HUES64 (cell line): ENCODE measurements around the gene COQ9.
A peak's percentile ranks its signal among the peaks of the same experiment; 100 is the strongest.

ENCODE experiments used
- H3K27ac ChIP-seq: 2 replicates; pipeline ENCODE4 v1.7.0; 2013; ENCODE audit warnings: low read depth, low read length, inconsistent platforms
- H3K27me3 ChIP-seq: 2 replicates; pipeline ENCODE4 v1.6.1; 2013; ENCODE audit warnings: mild to moderate bottlenecking, low read length; ENCODE audit not compliant: insufficient read depth
- H3K36me3 ChIP-seq: 2 replicates; pipeline ENCODE4 v1.6.1; 2013; ENCODE audit warnings: mild to moderate bottlenecking, low read length; ENCODE audit not compliant: insufficient read depth
- H3K4me1 ChIP-seq: 2 replicates; pipeline ENCODE4 v1.6.1; 2013; ENCODE audit warnings: mild to moderate bottlenecking, low read length, moderate library complexity; ENCODE audit not compliant: insufficient read depth
- H3K4me3 ChIP-seq: 2 replicates; pipeline ENCODE4 v1.5.1; 2013; ENCODE audit warnings: mild to moderate bottlenecking, low read length, moderate library complexity
- H3K9ac ChIP-seq: 2 replicates; pipeline ENCODE4 v1.6.1; 2013; ENCODE audit warnings: mild to moderate bottlenecking, low read depth, low read length
- H3K9me3 ChIP-seq: 2 replicates; pipeline ENCODE4 v1.6.1; 2013; ENCODE audit warnings: low read depth, low read length; ENCODE audit not compliant: insufficient read depth
- WGBS: fragments of 150-250, 120-280 bp; methylation state at CpG from one replicate; pipeline ENCODE4 v1.1.7; 2013; ENCODE audit warnings: missing lambda C conversion rate; 5-methylcytosine and 5-hydroxymethylcytosine counted together

COQ9 gene

GRCh38 chr16:57411362-57411976 lies 35.8 kb upstream of the COQ9 start:
- WGBS: 89% methylated on average over 12 of the region's 12 CpGs
- no peaks in the 10 kb centered on the region for H3K9me3 ChIP-seq
- H3K4me3 ChIP-seq: no peak overlapping the region
- no peak overlapping the region for H3K9ac ChIP-seq
- no peaks in the 10 kb centered on the region for H3K27me3 ChIP-seq
- no peak overlapping the region for H3K27ac ChIP-seq
- H3K36me3 ChIP-seq: no peaks in the 10 kb centered on the region
- H3K4me1 ChIP-seq: 0 out of 2 replicates have a peak, but pooled peaks cover under 1% of the 10 kb centered on the region

- H3K9ac ChIP-seq: no peak overlapping the region
- WGBS: 93% methylated on average over 9 of the region's 9 CpGs
- H3K4me3 ChIP-seq: no peak overlapping the region
- H3K27me3 ChIP-seq: no peaks in the 10 kb centered on the region
- H3K36me3 ChIP-seq: no peaks in the 10 kb centered on the region
- no peak overlapping the region for H3K27ac ChIP-seq
- peaks cover 3% of the 10 kb centered on the region; the same call in 1 of the 2 replicates for H3K4me1 ChIP-seq
- H3K9me3 ChIP-seq: no peaks in the 10 kb centered on the region
These were observed 34.7 kb upstream of the COQ9 start for GRCh38 chr16:57412584-57412983.

- Histone ChIP-seq H3K27me3 (no peaks in the 10 kb centered on the region), H3K9ac (no peak overlapping the region), H3K4me1 (peaks cover 3% of the 10 kb centered on the region; the same call in 1 of the 2 replicates), H3K9me3 (no peaks in the 10 kb centered on the region), H3K36me3 (no peaks in the 10 kb centered on the region), H3K4me3 (no peak overlapping the region), H3K27ac (no peak overlapping the region)
- WGBS: 97% methylated on average over 5 of the region's 5 CpGs
These were observed 34.0 kb upstream of the COQ9 start for GRCh38 chr16:57413301-57413730.

- H3K36me3 ChIP-seq: no peaks in the 10 kb centered on the region
- no peak overlapping the region for H3K27ac ChIP-seq
- H3K4me1 ChIP-seq: peaks cover 3% of the 10 kb centered on the region; the same call in 1 of the 2 replicates
- no peaks in the 10 kb centered on the region for H3K9me3 ChIP-seq
- H3K27me3 ChIP-seq: no peaks in the 10 kb centered on the region
- no peak overlapping the region for H3K9ac ChIP-seq
- WGBS: 88% methylated on average over 7 of the region's 7 CpGs
- no peak overlapping the region for H3K4me3 ChIP-seq
These were observed 33.5 kb upstream of the COQ9 start for GRCh38 chr16:57413733-57414132.

GRCh38 chr16:57416084-57416483 lies 31.2 kb upstream of the COQ9 start:
- H3K4me1 ChIP-seq: peaks cover 3% of the 10 kb centered on the region; the same call in 1 of the 2 replicates
- WGBS: 90% methylated on average over 16 of the region's 16 CpGs
- peak overlapping the region; percentile 43; the same call in 1 of the 2 replicates for H3K4me3 ChIP-seq
- H3K27me3 ChIP-seq: no peaks in the 10 kb centered on the region
- H3K9ac ChIP-seq: peak overlapping the region; percentile 69
- no peaks in the 10 kb centered on the region for H3K9me3 ChIP-seq
- H3K27ac ChIP-seq: no peak overlapping the region
- H3K36me3 ChIP-seq: no peaks in the 10 kb centered on the region

GRCh38 chr16:57419506-57419905 lies 27.8 kb upstream of the COQ9 start:
- H3K27ac ChIP-seq: no peak overlapping the region
- peaks cover 3% of the 10 kb centered on the region; the same call in 1 of the 2 replicates for H3K4me1 ChIP-seq

GRCh38 chr16:57422026-57422944 lies 25.0 kb upstream of the COQ9 start:
- H3K36me3 ChIP-seq: peaks cover 8% of the 10 kb centered on the region; the same call in 1 of the 2 replicates
- WGBS: 72% methylated on average over 9 of the region's 10 CpGs
- no peak overlapping the region for H3K27ac ChIP-seq
- no peaks in the 10 kb centered on the region; the same call in 1 of the 2 replicates for H3K4me1 ChIP-seq
- no peak overlapping the region for H3K4me3 ChIP-seq
- H3K9ac ChIP-seq: no peak overlapping the region
- no peaks in the 10 kb centered on the region for H3K9me3 ChIP-seq
- no peaks in the 10 kb centered on the region for H3K27me3 ChIP-seq

More at GRCh38 chr16:57419506-57419905, 27.8 kb upstream of the COQ9 start:
- Histone ChIP-seq H3K4me3 (no peak overlapping the region), H3K36me3 (no peaks in the 10 kb centered on the region), H3K27me3 (no peaks in the 10 kb centered on the region), H3K9ac (no peak overlapping the region), H3K9me3 (no peaks in the 10 kb centered on the region)
- 83% methylated on average over 5 of the region's 6 CpGs for WGBS

- H3K9me3 ChIP-seq: no peaks in the 10 kb centered on the region
- H3K27ac ChIP-seq: no peak overlapping the region
- no peaks in the 10 kb centered on the region for H3K27me3 ChIP-seq
- no peak overlapping the region for H3K4me3 ChIP-seq
- peaks cover 16% of the 10 kb centered on the region for H3K36me3 ChIP-seq
- WGBS: 76% methylated on average over 2 of the region's 2 CpGs
- H3K9ac ChIP-seq: no peak overlapping the region
- no peaks in the 10 kb centered on the region for H3K4me1 ChIP-seq
These were observed 24.1 kb upstream of the COQ9 start for GRCh38 chr16:57423152-57423551.

- Histone ChIP-seq H3K4me3 (no peak overlapping the region), H3K4me1 (no peaks in the 10 kb centered on the region), H3K9ac (no peak overlapping the region), H3K9me3 (no peaks in the 10 kb centered on the region), H3K27ac (no peak overlapping the region), H3K27me3 (no peaks in the 10 kb centered on the region), H3K36me3 (peaks cover 28% of the 10 kb centered on the region)
- WGBS: 88% methylated on average over 3 of the region's 3 CpGs
These were observed 22.7 kb upstream of the COQ9 start for GRCh38 chr16:57424583-57424982.

GRCh38 chr16:57426356-57426755 lies 20.9 kb upstream of the COQ9 start:
- Histone ChIP-seq H3K4me1 (no peaks in the 10 kb centered on the region), H3K27ac (no peak overlapping the region), H3K27me3 (no peaks in the 10 kb centered on the region), H3K4me3 (no peak overlapping the region), H3K9me3 (no peaks in the 10 kb centered on the region), H3K36me3 (peaks cover 45% of the 10 kb centered on the region), H3K9ac (no peak overlapping the region)
- 95% methylated on average over 7 of the region's 7 CpGs for WGBS

- H3K4me3 ChIP-seq: no peak overlapping the region
- 93% methylated on average over 8 of the region's 8 CpGs for WGBS
- H3K9ac ChIP-seq: no peak overlapping the region
- H3K9me3 ChIP-seq: no peaks in the 10 kb centered on the region
- no peaks in the 10 kb centered on the region for H3K4me1 ChIP-seq
- no peak overlapping the region for H3K27ac ChIP-seq
- peaks cover 55% of the 10 kb centered on the region for H3K36me3 ChIP-seq
- H3K27me3 ChIP-seq: no peaks in the 10 kb centered on the region
These were observed 20.0 kb upstream of the COQ9 start for GRCh38 chr16:57427307-57427706.
